GM12873 (cell line): Measurements from ENCODE around the gene MAN1B1.

Experiments
- CTCF ChIP-seq: IDR thresholded peaks from 2 replicates; pipeline ENCODE4 v1.5.1; 2012; ENCODE audit warnings: low read depth, mild to moderate bottlenecking, moderate library complexity, low read length, control low read depth; ENCODE audit not compliant: insufficient read depth; ENCODE audit errors: missing control alignments

The MAN1B1 gene

GRCh38 chr9:137049544-137050449, 37.0 kb upstream of the MAN1B1 start:
- peak; percentile 57 for TF ChIP-seq CTCF

- no peak for TF ChIP-seq CTCF
Measured at GRCh38 chr9:137050570-137050969, 36.2 kb upstream of the MAN1B1 start.

- TF ChIP-seq CTCF = no peak
Measured at GRCh38 chr9:137051145-137051724, 35.5 kb upstream of the MAN1B1 start.

- no peak for TF ChIP-seq CTCF
Measured at GRCh38 chr9:137052293-137052692, 34.5 kb upstream of the MAN1B1 start.

GRCh38 chr9:137052998-137053943, 33.5 kb upstream of the MAN1B1 start:
- TF ChIP-seq CTCF = no peak

GRCh38 chr9:137053944-137054931, 32.5 kb upstream of the MAN1B1 start, which contains the start of gene ENTPD2:
Gene ENTPD2, minus strand, starts transcription at chr9:137054061. Its CDS starts 64 bp downstream, at chr9:137053997.
- no peak for TF ChIP-seq CTCF
